ENCODE results near the gene MCCC2. TPM values are rescaled to one million over a fixed set of nuclear protein-coding genes. Genes with fewer than 3 reads are reported as not detected.
"Not testable (repeated sequence)": the region's sequence is repeated elsewhere in the genome, so short reads cannot be mapped to it uniquely, and the experiment has no call there.

The MCCC2 gene
- polyA plus RNA-seq, 1 experiment, result 16.2 TPM

DNA sequence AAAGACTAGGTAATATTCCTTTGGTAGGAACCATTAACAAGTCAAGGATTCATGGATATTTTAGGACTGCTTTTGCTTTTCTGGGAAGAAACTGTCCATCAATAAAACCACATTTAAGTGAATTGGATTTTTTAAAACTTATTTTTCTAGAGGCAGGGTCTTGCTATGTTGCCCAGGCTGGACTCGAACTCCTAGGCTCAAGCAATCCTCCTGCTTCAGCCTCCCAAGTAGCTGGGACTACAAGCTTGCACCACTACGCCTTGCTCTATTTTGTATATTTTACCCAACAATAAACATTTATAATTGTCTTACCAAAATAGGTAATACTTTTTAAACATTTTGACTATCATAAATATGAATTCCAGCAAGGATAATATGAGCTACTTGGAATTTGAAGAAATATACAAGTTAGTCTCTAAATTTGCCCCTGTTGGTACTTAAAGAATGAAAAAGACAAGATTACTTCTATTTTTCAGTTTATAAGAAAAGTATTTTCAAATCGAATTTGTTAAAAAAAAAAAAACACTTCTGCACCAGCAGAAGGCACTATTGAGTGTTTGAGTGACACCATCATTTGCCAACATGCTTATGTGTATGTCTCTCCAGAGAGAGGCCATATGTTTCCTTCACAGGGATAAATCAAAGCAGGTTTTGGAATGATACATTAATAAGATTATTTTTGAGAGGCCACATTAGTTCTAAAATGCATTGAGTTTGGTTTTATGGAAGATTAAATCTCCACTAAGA, 71.9 kb downstream of the MCCC2 start:
- CTCF ChIA-PET, result interaction anchor here (1.0 kb wide), 1 partner anchor 69 kb away, joined by 3 read pairs; no protein-coding TSS in a partner anchor
- no peaks in the 10 kb centered on the region; the same call in 1 of the 2 replicates for H3K36me3 ChIP-seq (ENCODE audit: control insufficient read depth, insufficient read depth, low read length)
- DNase-seq (ENCODE audit: low read depth), result no peak
- no peak overlapping the region for H3K4me3 ChIP-seq (ENCODE audit: low read depth, low read length)
- TF ChIP-seq CTCF (IDR thresholded peaks at IDR 0.05; ENCODE audit: insufficient read depth, low read depth, low read length), result no peak
- POLR2A ChIA-PET, result no interaction called here
- no peaks in the 10 kb centered on the region for H3K27me3 ChIP-seq (ENCODE audit: control insufficient read depth, insufficient read depth, low read length)

DNA sequence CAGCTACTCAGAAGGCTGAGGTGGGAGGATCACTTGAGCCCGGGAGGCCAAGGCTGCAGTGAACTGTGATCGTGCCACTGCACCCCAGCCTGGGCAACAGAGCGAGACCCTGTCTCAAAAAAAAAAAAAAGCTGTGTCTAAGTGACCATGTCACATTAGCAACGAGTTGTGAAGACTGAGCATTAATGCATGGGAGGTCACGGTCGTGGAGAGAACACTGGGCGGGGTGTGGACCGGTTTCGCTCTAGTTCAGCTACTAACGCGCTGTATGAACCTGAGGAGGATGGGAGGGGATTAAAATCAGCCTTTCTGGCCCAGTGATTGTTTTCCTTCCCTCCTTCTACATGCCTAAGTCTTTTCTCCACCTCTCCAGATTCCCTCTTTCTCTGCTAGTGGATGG, 75.2 kb downstream of the MCCC2 start:
- no peak for DNase-seq (ENCODE audit: low read depth)
- CTCF ChIA-PET, result no interaction called here
- no peak overlapping the region for H3K4me3 ChIP-seq (ENCODE audit: low read depth, low read length)
- no peaks in the 10 kb centered on the region for H3K36me3 ChIP-seq (ENCODE audit: control insufficient read depth, insufficient read depth, low read length)
- POLR2A ChIA-PET, result no interaction called here
- TF ChIP-seq CTCF (IDR thresholded peaks at IDR 0.05; ENCODE audit: insufficient read depth, low read depth, low read length), result no peak
- no peaks in the 10 kb centered on the region for H3K27me3 ChIP-seq (ENCODE audit: control insufficient read depth, insufficient read depth, low read length)

DNA sequence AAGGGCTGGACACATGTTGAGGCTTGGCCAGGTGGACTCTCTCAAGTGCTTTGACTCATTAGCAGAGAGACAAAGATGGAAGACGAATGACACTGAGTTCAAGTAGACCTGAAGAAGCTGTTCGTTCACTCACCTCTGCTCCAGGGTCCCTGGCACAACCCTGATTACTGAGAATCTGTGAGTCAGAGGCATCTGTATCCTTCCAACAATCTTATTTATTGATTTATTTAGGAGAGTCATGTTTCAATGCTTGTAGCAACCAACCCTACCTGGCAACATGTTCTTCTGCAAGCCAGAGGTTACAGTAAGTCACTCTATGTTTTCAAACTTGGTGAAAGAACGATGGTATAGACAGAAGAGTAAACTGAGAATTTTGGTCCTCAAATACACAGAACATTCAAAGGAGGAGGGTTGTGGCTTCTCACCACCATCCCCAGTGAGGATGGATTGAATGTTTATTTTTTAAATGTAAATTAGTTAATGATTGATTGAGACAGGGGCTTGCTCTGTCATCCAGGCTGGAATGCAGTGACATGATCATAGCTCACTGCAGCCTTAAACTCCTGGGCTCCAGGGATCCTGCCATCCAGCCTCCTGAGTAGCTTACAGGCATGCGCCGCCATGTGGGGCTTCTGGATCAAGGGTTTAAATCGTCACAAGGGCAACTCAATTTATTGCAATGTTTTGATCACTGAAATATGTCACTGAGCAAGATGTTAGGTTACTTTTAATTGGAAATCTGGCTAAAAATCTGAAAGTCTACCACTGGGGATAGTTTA, 76.2 kb downstream of the MCCC2 start:
- no peak overlapping the region for H3K4me3 ChIP-seq (ENCODE audit: low read depth, low read length)
- H3K27me3 ChIP-seq (ENCODE audit: control insufficient read depth, insufficient read depth, low read length), result no peaks in the 10 kb centered on the region
- DNase-seq (ENCODE audit: low read depth), result no peak
- CTCF ChIA-PET, result no interaction called here
- H3K36me3 ChIP-seq (ENCODE audit: control insufficient read depth, insufficient read depth, low read length), result no peaks in the 10 kb centered on the region
- POLR2A ChIA-PET, result no interaction called here
- TF ChIP-seq CTCF (IDR thresholded peaks at IDR 0.05; ENCODE audit: insufficient read depth, low read depth, low read length), result no peak

DNA sequence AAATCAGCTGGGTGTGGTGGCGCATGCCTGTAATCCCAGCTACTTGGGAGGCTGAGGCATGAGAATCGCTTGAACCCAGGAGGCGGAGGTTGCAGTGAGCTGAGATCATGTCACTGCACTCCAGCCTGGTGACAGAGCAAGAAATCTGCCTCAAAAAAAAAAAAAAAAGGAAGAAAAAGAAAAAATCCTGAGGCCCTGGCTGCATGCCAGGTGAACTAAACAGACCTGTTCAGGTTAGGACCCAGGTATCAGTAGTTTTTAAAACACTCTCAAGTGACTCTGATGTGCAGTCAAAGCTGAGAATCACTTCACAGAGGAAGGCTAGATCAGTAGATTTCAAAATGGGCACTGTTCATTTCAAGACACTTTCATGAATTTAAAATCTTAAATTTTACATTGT, 77.5 kb downstream of the MCCC2 start:
- DNase-seq (ENCODE audit: low read depth); H3K36me3 ChIP-seq (ENCODE audit: control insufficient read depth, insufficient read depth, low read length); H3K4me3 ChIP-seq (ENCODE audit: low read depth, low read length); H3K27me3 ChIP-seq (ENCODE audit: control insufficient read depth, insufficient read depth, low read length); CTCF ChIA-PET; POLR2A ChIA-PET: not testable (repeated sequence)

DNA sequence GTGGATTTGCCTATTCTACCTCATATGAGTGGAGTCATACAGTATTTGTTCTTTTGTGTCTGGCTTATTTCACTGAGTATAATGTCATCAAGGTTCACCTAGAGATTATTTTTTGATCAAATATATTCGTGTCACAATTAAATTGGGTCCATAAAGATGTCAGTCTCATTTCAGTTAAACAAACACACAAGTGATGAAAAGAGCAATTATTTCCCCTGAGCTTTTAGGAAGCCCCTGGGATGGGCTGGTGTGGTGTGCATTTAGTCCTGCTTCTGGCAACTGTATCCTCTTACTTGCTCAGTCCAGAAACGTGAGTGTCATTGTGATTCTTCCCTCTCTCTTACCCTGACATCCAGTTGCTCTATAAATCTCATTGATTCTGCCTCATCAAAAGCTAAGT, 79.2 kb downstream of the MCCC2 start:
- no peak for TF ChIP-seq CTCF (IDR thresholded peaks at IDR 0.05; ENCODE audit: insufficient read depth, low read depth, low read length)
- CTCF ChIA-PET, result no interaction called here
- DNase-seq (ENCODE audit: low read depth), result no peak
- Histone ChIP-seq H3K27me3 (ENCODE audit: control insufficient read depth, insufficient read depth, low read length) (peaks cover under 1% of the 10 kb centered on the region; the same call in 1 of the 2 replicates), H3K4me3 (ENCODE audit: low read depth, low read length) (no peak overlapping the region), H3K36me3 (ENCODE audit: control insufficient read depth, insufficient read depth, low read length) (no peaks in the 10 kb centered on the region)
- POLR2A ChIA-PET, result no interaction called here

All from BJ (cell line).